K562 (cell line): ENCODE measurements around the gene GNAQ. TPM values are rescaled to one million over a fixed set of nuclear protein-coding genes. Genes with fewer than 3 reads are reported as not detected.
A peak's percentile ranks its signal among the peaks of the same experiment; 100 is the strongest.

ENCODE experiments used
- ATAC-seq: fragments of 200-7000 bp; cut with Tn5 transposase; 3 replicates; pipeline ENCODE4 v1.9.1; 2020; ENCODE audit warnings: moderate library complexity
- BruUV-seq: library from RNA; stranded (reverse); fragments of 400-500 nt; replicated peaks from 2 replicates; lab custom pipeline; 2021; lab: Mats Ljungman, UMichigan
- CTCF ChIA-PET: fragments of 300-600 bp; formaldehyde crosslinking; extraction: SDS; loops from one replicate; lab custom pipeline; 2021; ENCODE audit warnings: low intra/inter-chr PET ratio; lab: Yijun Ruan, JAX
- POLR2A ChIA-PET: fragments of 300-600, 350-650 bp; sonication (Branson Sonifier 250); formaldehyde crosslinking; extraction: SDS; loops from one replicate; lab custom pipeline; 2021; ENCODE audit warnings: antibody characterized with exemption, inconsistent platforms; lab: Yijun Ruan, JAX
- DNase-seq, 4 experiments: peaks; one replicate each; pipeline versions ENCODE4 v3.0.0 to v3.0.0-alpha.2; 2011 to 2018; ENCODE audit warnings: low spot score in 3 of 4, mixed read lengths in 3 of 4; ENCODE audit errors: extremely low read depth in 1 of 4
- FAIRE-seq: peaks from 2 replicates; lab custom pipeline; 2011; peaks lifted over from hg19 to GRCh38; lab: Jason Lieb, UNC
- H2AFZ ChIP-seq: 2 replicates; pipeline ENCODE4 v1.6.0; 2011; ENCODE audit warnings: low read depth, low read length, control low read depth, inconsistent platforms
- H3K27ac ChIP-seq: fragments of 200-600 bp; 3 replicates; pipeline ENCODE4 v1.8.0; 2011; ENCODE audit warnings: low read depth, mild to moderate bottlenecking, control low read depth, inconsistent platforms, low read length, moderate library complexity, mixed read lengths; ENCODE audit errors: extremely low read depth
- H3K27me3 ChIP-seq, 2 experiments: fragments of 300-600 bp in 1 of 2; 2 replicates in 1 of 2; 3 replicates in 1 of 2; pipeline versions ENCODE4 v1.6.0 to v1.8.0; 2011; ENCODE audit warnings: inconsistent platforms in 2 of 2, low read length in 2 of 2, mild to moderate bottlenecking in 1 of 2, mixed read lengths in 1 of 2, moderate library complexity in 1 of 2; ENCODE audit not compliant: control insufficient read depth in 2 of 2, insufficient read depth in 2 of 2
- H3K36me3 ChIP-seq: fragments of 300-600 bp; 3 replicates; pipeline ENCODE4 v1.8.0; 2011; ENCODE audit warnings: mild to moderate bottlenecking, low read length, inconsistent platforms; ENCODE audit not compliant: control insufficient read depth, insufficient read depth
- H3K4me1 ChIP-seq, 2 experiments: fragments of 200-600 bp in 1 of 2; replicated peaks in 1 of 2; 2 replicates in 1 of 2; 3 replicates in 1 of 2; pipeline versions ENCODE4 v1.5.1 to v1.8.0; 2011; ENCODE audit warnings: inconsistent platforms in 2 of 2, low read length in 2 of 2, mild to moderate bottlenecking in 1 of 2, mixed read lengths in 1 of 2, moderate library complexity in 1 of 2; ENCODE audit not compliant: control insufficient read depth in 2 of 2, insufficient read depth in 2 of 2
- H3K4me2 ChIP-seq: 2 replicates; pipeline ENCODE4 v1.6.1; 2011; ENCODE audit warnings: low read length, control low read depth, inconsistent platforms, mixed read lengths; ENCODE audit not compliant: insufficient read depth
- H3K4me3 ChIP-seq: fragments of 200-600 bp; sonication (generic), shearing (Covaris generic); 2 replicates; pipeline ENCODE4 v1.5.1; 2016; ENCODE audit warnings: control low read depth, inconsistent platforms
- H3K79me2 ChIP-seq: fragments of 200-600 bp; 3 replicates; pipeline ENCODE4 v1.8.0; 2011; ENCODE audit warnings: low read length, inconsistent platforms; ENCODE audit not compliant: control insufficient read depth, insufficient read depth
- H3K9ac ChIP-seq, 2 experiments: 2 replicates each; pipeline versions ENCODE4 v1.6.0 to v1.6.1; 2011; ENCODE audit warnings: low read depth in 2 of 2, low read length in 2 of 2, control low read depth in 1 of 2, inconsistent platforms in 1 of 2, mild to moderate bottlenecking in 1 of 2, mixed read lengths in 1 of 2; ENCODE audit not compliant: insufficient read depth in 1 of 2
- H3K9me1 ChIP-seq: one replicate; pipeline ENCODE4 v1.6.0; 2011; ENCODE audit warnings: inconsistent platforms, mild to moderate bottlenecking, low read length, moderate library complexity; ENCODE audit not compliant: control insufficient read depth, insufficient read depth
- H3K9me3 ChIP-seq: replicated peaks from 2 replicates; pipeline ENCODE4 v1.5.1; 2011; ENCODE audit warnings: low read depth, low read length, inconsistent platforms; ENCODE audit not compliant: control insufficient read depth, insufficient read depth
- H4K20me1 ChIP-seq: replicated peaks from 2 replicates; pipeline ENCODE4 v1.6.1; 2011; ENCODE audit warnings: low read length, inconsistent platforms, mixed read lengths; ENCODE audit not compliant: control insufficient read depth, insufficient read depth
- CAMTA2 ChIP-seq: fragments of 250-450 bp; sonication (Bioruptor Pico); conservative IDR thresholded peaks from 2 replicates; pipeline ENCODE4 v1.5.1; 2022
- CBX3 ChIP-seq, 2 experiments: IDR thresholded peaks; 1 replicate in 1 of 2; 2 replicates in 1 of 2; pipeline ENCODE4 v1.6.1; 2012; ENCODE audit warnings: inconsistent platforms in 2 of 2, low read length in 2 of 2, borderline replicate concordance in 1 of 2, control low read depth in 1 of 2
- CEBPG ChIP-seq, 3 experiments: fragments of 200-800 bp in 1 of 3; sonication (Bioruptor generic) in 1 of 3; sonication (generic) in 1 of 3; formaldehyde crosslinking in 1 of 3; IDR thresholded peaks in 2 of 3; conservative IDR thresholded peaks in 1 of 3; 2 replicates each; pipeline versions ENCODE4 v1.6.1 to v1.8.0; 2016 to 2022; ENCODE audit warnings: missing compliant biosample characterization in 2 of 3, missing genetic modification characterization in 2 of 3, mild to moderate bottlenecking in 1 of 3, missing genetic modification reagents in 1 of 3
- CREM ChIP-seq: IDR thresholded peaks from 2 replicates; pipeline ENCODE4 v1.6.1; 2014; ENCODE audit warnings: antibody characterized with exemption, low read depth
- CTBP1 ChIP-seq: fragments of 450-650 bp; IDR thresholded peaks from 2 replicates; pipeline ENCODE4 v1.6.1; 2016; ENCODE audit warnings: borderline replicate concordance
- FOXA3 ChIP-seq, 2 experiments: fragments of 450-650 bp in 1 of 2; sonication (generic) in 1 of 2; formaldehyde crosslinking; IDR thresholded peaks in 1 of 2; conservative IDR thresholded peaks in 1 of 2; 2 replicates each; pipeline versions ENCODE4 v1.4.0 to v1.8.0; 2020 to 2022; ENCODE audit warnings: mild to moderate bottlenecking in 2 of 2, missing genetic modification reagents in 1 of 2
- JUND ChIP-seq, 2 experiments: IDR thresholded peaks; 2 replicates in 1 of 2; 3 replicates in 1 of 2; pipeline ENCODE4 v1.6.1; 2011; ENCODE audit warnings: borderline replicate concordance in 2 of 2, low read depth in 2 of 2, low read length in 2 of 2, improper control_type of control experiment in 1 of 2, missing biosample characterization in 1 of 2, missing genetic modification characterization in 1 of 2, missing genetic modification reagents in 1 of 2
- KLF16 ChIP-seq: IDR thresholded peaks from 2 replicates; pipeline ENCODE4 v1.6.1; 2016; ENCODE audit warnings: antibody characterized with exemption
- LCOR ChIP-seq: sonication (generic); formaldehyde crosslinking; IDR thresholded peaks from 2 replicates; pipeline ENCODE4 v1.8.0; 2022; ENCODE audit warnings: mild to moderate bottlenecking, missing genetic modification reagents
- MTA1 ChIP-seq: fragments of 450-650 bp; IDR thresholded peaks from 2 replicates; pipeline ENCODE4 v1.6.1; 2017; ENCODE audit warnings: borderline replicate concordance
- PHF8 ChIP-seq: fragments of 200-600 bp; sonication (generic); IDR thresholded peaks from 2 replicates; pipeline ENCODE4 v1.6.1; 2012; ENCODE audit warnings: mixed run types, mild to moderate bottlenecking, inconsistent platforms, low read length, moderate library complexity, borderline replicate concordance
- RBM34 ChIP-seq: fragments of 200-400 bp; formaldehyde crosslinking; IDR thresholded peaks from 2 replicates; pipeline ENCODE4 v1.6.1; 2018; ENCODE audit warnings: low read length, borderline replicate concordance; ENCODE audit not compliant: insufficient read depth
- SMARCE1 ChIP-seq: fragments of 450-650 bp; IDR thresholded peaks from 2 replicates; pipeline ENCODE4 v1.7.1; 2016; ENCODE audit warnings: mild to moderate bottlenecking
- STAT5A ChIP-seq: IDR thresholded peaks from 2 replicates; pipeline ENCODE4 v1.6.1; 2012; ENCODE audit warnings: low read length, inconsistent platforms, borderline replicate concordance
- ZNF696 ChIP-seq: fragments of 250-450 bp; sonication (Bioruptor Pico); conservative IDR thresholded peaks from 2 replicates; pipeline ENCODE4 v1.4.0; 2020; ENCODE audit warnings: mild to moderate bottlenecking, moderate library complexity
- WGBS: fragments of 100-300 bp; shearing (Covaris generic); methylation state at CpG from one replicate; pipeline ENCODE4 v1.1.6; 2016; ENCODE audit warnings: low coverage, mixed read lengths; ENCODE audit not compliant: insufficient coverage; ENCODE audit errors: missing lambda C conversion rate; 5-methylcytosine and 5-hydroxymethylcytosine counted together
- in situ Hi-C: fragments of 300-500 bp; cut with MboI; formaldehyde crosslinking; loops from 4 replicates; pipeline ENCODE4 v1.15.0; 2018; ENCODE audit warnings: inconsistent platforms, mixed read lengths
- intact Hi-C: fragments of 100-400 bp; cut with micrococcal nuclease; formaldehyde crosslinking; loops from 2 replicates; pipeline ENCODE4 v1.14.2; 2022
- polyA plus RNA-seq, 8 experiments: library from polyadenylated mRNA; depleted of rRNA in 4 of 8; stranded (reverse) in 5 of 8; unstranded in 3 of 8; fragments of >200 nt; fragmentation: Nextera tagmentation in 2 of 8; fragmentation: Illumina TruSeq in 1 of 8; extraction: Ambion mirVana in 2 of 8; extraction: Trizol in 1 of 8; gene quantifications; 2 replicates each; pipeline versions ENCODE4 v1.2.1 to v1.2.3, GENCODE V29; 2011 to 2014; ENCODE audit warnings: inconsistent platforms in 1 of 8, missing spikeins in 1 of 8
- total RNA-seq, 7 experiments: library from RNA; depleted of rRNA in 6 of 7; stranded (reverse); fragments of >200 nt in 6 of 7; fragmentation: Illumina TruSeq in 2 of 7; extraction: Trizol in 2 of 7; gene quantifications; 2 replicates each; pipeline versions ENCODE4 v1.2.1 to v1.2.3, GENCODE V29; 2011 to 2021; ENCODE audit warnings: low replicate concordance in 1 of 7
- TF ChIP-seq, protein P1 (sequence below), 3 experiments: IDR thresholded peaks in 2 of 3; conservative IDR thresholded peaks in 1 of 3; 2 replicates each; pipeline ENCODE4 v1.5.1; 2011 to 2012; ENCODE audit warnings: low read length in 3 of 3, mild to moderate bottlenecking in 3 of 3, control low read depth in 2 of 3, improper control_type of control experiment in 1 of 3, inconsistent platforms in 1 of 3, low read depth in 1 of 3, mixed read lengths in 1 of 3, moderate library complexity in 1 of 3; ENCODE audit not compliant: insufficient read depth in 2 of 3
- TF ChIP-seq, protein P2 (sequence below): fragments of 450-650 bp; IDR thresholded peaks from 2 replicates; pipeline ENCODE4 v1.6.1; 2016

Gene GNAQ
- total and polyA plus RNA-seq, 9 of the 15 experiments (the other 6 are each of a cell fraction or from before 2014, with no cell fraction given) = 4.8 to 27.9 (median 17.5) TPM

DNA sequence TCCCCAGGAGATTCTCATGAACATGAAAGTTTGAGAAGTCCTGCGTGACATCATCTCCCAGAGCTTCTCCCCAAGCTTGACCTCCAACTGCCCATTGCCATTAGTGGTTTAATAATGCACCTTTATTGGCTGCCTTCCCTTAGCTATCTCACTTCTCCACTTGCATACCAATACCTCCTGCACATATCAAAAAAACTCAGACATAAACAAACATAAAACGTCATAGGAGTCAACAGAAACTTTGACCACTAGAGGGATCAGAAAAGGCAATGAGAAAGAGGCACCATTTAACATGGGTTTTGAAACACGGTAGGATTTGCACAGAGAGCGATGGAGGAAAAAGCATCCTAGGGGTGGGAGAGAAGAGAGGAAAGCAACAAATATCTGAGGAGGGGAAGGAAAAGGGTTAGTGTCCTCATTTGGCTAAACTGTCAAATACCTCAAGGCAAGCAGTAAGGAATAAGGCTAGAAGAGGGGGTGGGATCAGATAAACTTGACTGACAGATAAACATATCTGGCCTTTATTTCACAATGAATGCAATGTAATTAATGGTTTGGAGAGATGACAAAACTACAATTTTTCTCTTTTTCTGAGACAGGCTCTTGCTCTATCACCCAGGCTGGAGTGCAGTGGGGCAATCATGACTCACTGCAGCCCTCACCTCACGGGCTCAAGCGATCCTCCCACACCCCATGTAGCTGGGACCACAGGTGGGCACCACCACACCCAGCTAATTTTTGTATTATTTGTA is 27.0 kb downstream of the GNAQ start:
- peaks cover 10% of the 10 kb centered on the region; the same call in 1 of the 2 replicates for H4K20me1 ChIP-seq
- ChIA-PET POLR2A (interaction anchor here (0.6 kb wide), 2 partner anchors 25 to 93 kb away, joined by 3 read pairs; no protein-coding TSS in a partner anchor), CTCF (no interaction called here)
- H3K4me3 ChIP-seq = no peak overlapping the region
- peak overlapping the region; percentile 28; the same call in 2 of the 3 replicates for H3K27ac ChIP-seq
- peaks cover 5% of the 10 kb centered on the region; the same call in 1 of the 3 replicates for H3K36me3 ChIP-seq
- H3K27me3 ChIP-seq = no peaks in the 10 kb centered on the region
- ATAC-seq = peak; percentile 81
- peak overlapping the region; percentile 67 for H3K4me2 ChIP-seq
- in situ Hi-C loops (no loop called here), intact Hi-C loops (no loop called here)
- FAIRE-seq = peak; percentile 59
- 17% methylated on average over 6 of the region's 6 CpGs for WGBS
- H3K79me2 ChIP-seq = peaks cover 99% of the 10 kb centered on the region
- H3K4me1 ChIP-seq = peaks cover 17 to 40% of the 10 kb centered on the region in 2 experiments; a peak in 4 of 5 replicates
- no peaks in the 10 kb centered on the region for H3K9me3 ChIP-seq
- no TSS peak for BruUV-seq
- DNase-seq = peak; percentile 22 to 48 (median 46)
- no peak overlapping the region for H2AFZ ChIP-seq
- no peak overlapping the region for H3K9ac ChIP-seq
- no peaks in the 10 kb centered on the region for H3K9me1 ChIP-seq
- TF ChIP-seq MTA1 (0 out of 2 replicates have a peak, but pooled peaks have one; percentile 25), CBX3 (IDR thresholded peaks at IDR 0.05; ENCODE audit: borderline replicate concordance in 1 of 2, low read length in 2 of 2) (0 out of 3 replicates have a peak, but pooled peaks of 1 of the 2 experiments have one; percentile 15), RBM34 (no peak), PHF8 (no peak), CEBPG (CRISPR knock-in tag; IDR thresholded peaks at IDR 0.05) (0 out of 2 replicates have a peak, but pooled peaks have one; percentile 26), CEBPG (tag; conservative IDR thresholded peaks at IDR 0.05 in 1 of 2, IDR thresholded peaks at IDR 0.05 in 1 of 2) (no peak; a peak in 1 of 4 replicates), ZNF696 (CRISPR knock-in tag) (no peak), CAMTA2 (no peak), KLF16 (0 out of 2 replicates have a peak, but pooled peaks have one; percentile 9), FOXA3 (CRISPR knock-in tag; conservative IDR thresholded peaks at IDR 0.05 in 1 of 2, IDR thresholded peaks at IDR 0.05 in 1 of 2) (peak in 1 of 2 experiments; percentile 61; a peak in 2 of 4 replicates), LCOR (CRISPR knock-in tag) (peak; percentile 42; the same call in 1 of the 2 replicates), CTBP1 (peak; percentile 40; the same call in 1 of the 2 replicates), SMARCE1 (0 out of 2 replicates have a peak, but pooled peaks have one; percentile 17), JUND (IDR thresholded peaks at IDR 0.05; ENCODE audit: borderline replicate concordance, low read depth, low read length) (peak; percentile 62; the same call in 1 of the 2 replicates), JUND (tag; IDR thresholded peaks at IDR 0.05; ENCODE audit: borderline replicate concordance, low read depth, low read length) (no peak; the same call in 2 of the 3 replicates), CREM (peak; percentile 74), STAT5A (0 out of 2 replicates have a peak, but pooled peaks have one; percentile 31)
- TF ChIP-seq, protein P1, sequence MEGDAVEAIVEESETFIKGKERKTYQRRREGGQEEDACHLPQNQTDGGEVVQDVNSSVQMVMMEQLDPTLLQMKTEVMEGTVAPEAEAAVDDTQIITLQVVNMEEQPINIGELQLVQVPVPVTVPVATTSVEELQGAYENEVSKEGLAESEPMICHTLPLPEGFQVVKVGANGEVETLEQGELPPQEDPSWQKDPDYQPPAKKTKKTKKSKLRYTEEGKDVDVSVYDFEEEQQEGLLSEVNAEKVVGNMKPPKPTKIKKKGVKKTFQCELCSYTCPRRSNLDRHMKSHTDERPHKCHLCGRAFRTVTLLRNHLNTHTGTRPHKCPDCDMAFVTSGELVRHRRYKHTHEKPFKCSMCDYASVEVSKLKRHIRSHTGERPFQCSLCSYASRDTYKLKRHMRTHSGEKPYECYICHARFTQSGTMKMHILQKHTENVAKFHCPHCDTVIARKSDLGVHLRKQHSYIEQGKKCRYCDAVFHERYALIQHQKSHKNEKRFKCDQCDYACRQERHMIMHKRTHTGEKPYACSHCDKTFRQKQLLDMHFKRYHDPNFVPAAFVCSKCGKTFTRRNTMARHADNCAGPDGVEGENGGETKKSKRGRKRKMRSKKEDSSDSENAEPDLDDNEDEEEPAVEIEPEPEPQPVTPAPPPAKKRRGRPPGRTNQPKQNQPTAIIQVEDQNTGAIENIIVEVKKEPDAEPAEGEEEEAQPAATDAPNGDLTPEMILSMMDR (IDR thresholded peaks at IDR 0.05 in 2 of 3, conservative IDR thresholded peaks at IDR 0.05 in 1 of 3; ENCODE audit: insufficient read depth in 2 of 3, low read depth in 1 of 3, low read length in 3 of 3) = peak; percentile 19 to 60 (median 58); a peak in 5 of 6 replicates
- TF ChIP-seq, protein P2, sequence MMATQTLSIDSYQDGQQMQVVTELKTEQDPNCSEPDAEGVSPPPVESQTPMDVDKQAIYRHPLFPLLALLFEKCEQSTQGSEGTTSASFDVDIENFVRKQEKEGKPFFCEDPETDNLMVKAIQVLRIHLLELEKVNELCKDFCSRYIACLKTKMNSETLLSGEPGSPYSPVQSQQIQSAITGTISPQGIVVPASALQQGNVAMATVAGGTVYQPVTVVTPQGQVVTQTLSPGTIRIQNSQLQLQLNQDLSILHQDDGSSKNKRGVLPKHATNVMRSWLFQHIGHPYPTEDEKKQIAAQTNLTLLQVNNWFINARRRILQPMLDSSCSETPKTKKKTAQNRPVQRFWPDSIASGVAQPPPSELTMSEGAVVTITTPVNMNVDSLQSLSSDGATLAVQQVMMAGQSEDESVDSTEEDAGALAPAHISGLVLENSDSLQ = peak; percentile 86
